ENCODE results near the gene TBC1D22A.

The TBC1D22A gene

GRCh38 chr22:46853191-46853590, 90.7 kb downstream of the TBC1D22A start:
- no peak overlapping the region for H3K27ac ChIP-seq (ENCODE audit: low read depth, low read length, poor library complexity, severe bottlenecking)
- H4K20me1 ChIP-seq (ENCODE audit: insufficient read depth, low read length) = no peaks in the 10 kb centered on the region
- no peak overlapping the region for H3K4me2 ChIP-seq (ENCODE audit: low read length)

DNA sequence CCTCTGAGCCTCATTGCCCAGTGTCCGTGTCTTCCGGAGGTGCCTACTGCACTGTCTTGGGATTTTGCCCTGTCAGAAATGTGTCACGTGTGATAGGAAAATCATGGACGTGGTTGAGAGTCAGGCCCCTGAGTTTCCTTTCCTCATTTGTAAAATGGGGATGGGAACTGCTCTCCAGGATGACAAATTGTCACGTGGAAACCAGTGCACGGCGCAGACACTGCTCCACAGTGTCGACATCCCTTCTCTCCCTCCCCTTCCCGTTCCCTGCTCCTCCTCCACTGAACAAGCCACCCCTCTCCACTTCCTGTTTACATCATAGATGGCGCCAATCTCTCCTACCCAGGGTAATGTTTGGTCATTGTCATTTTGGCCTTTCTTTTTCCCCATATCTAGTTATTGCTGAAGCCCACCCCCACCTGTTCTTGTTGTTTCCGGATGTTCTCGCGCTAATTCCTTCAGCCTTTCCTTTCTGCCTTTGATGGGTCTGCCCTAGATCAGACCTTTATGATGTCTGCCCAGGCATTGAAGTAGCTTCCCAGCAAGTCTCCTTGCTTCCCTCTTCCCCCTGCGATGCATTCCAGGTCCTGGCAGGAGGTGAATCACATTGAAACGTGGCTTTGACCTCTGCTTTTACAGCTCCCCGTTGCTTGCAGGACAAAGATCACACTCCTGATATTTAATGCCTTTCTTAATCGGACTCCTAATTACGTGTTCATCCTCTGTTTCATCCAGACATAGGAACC, 91.8 kb downstream of the TBC1D22A start:
- no peak for TF ChIP-seq EZH2 (IDR thresholded peaks at IDR 0.05; ENCODE audit: borderline replicate concordance, low read length)
- no peak for TF ChIP-seq CTCF (IDR thresholded peaks at IDR 0.05; ENCODE audit: low read length)
- Histone ChIP-seq H3K9me2 (ENCODE audit: low read depth, low read length) (no peaks in the 10 kb centered on the region), H3K4me2 (ENCODE audit: low read length) (no peak overlapping the region), H2AFZ (ENCODE audit: low read length) (no peak overlapping the region), H3K27me3 (ENCODE audit: insufficient read depth, low read length) (no peaks in the 10 kb centered on the region), H3K4me3 (ENCODE audit: low read depth, low read length, poor library complexity, severe bottlenecking) (no peak overlapping the region), H4K20me1 (ENCODE audit: insufficient read depth, low read length) (no peaks in the 10 kb centered on the region), H3K27ac (ENCODE audit: low read depth, low read length, poor library complexity, severe bottlenecking) (no peak overlapping the region), H3K9ac (ENCODE audit: low read length) (no peak overlapping the region), H3K4me1 (ENCODE audit: insufficient read depth, low read length, severe bottlenecking) (no peaks in the 10 kb centered on the region), H3K36me3 (ENCODE audit: insufficient read depth, low read length) (peaks cover 21% of the 10 kb centered on the region; the same call in 1 of the 2 replicates), H3F3A (ENCODE audit: insufficient read depth, low read length) (no peaks in the 10 kb centered on the region), H3K79me2 (ENCODE audit: insufficient read depth, low read length) (0 out of 2 replicates have a peak, but pooled peaks cover 2% of the 10 kb centered on the region), H3K9me3 (ENCODE audit: low read length) (no peaks in the 10 kb centered on the region)

More at GRCh38 chr22:46853191-46853590, 90.7 kb downstream of the TBC1D22A start:
- Histone ChIP-seq H3K9me2 (ENCODE audit: low read depth, low read length) (no peaks in the 10 kb centered on the region), H3K9me3 (ENCODE audit: low read length) (no peaks in the 10 kb centered on the region), H3K79me2 (ENCODE audit: insufficient read depth, low read length) (0 out of 2 replicates have a peak, but pooled peaks cover 2% of the 10 kb centered on the region), H2AFZ (ENCODE audit: low read length) (no peak overlapping the region), H3K9ac (ENCODE audit: low read length) (no peak overlapping the region), H3K4me3 (ENCODE audit: low read depth, low read length, poor library complexity, severe bottlenecking) (no peak overlapping the region), H3K27me3 (ENCODE audit: insufficient read depth, low read length) (no peaks in the 10 kb centered on the region), H3K36me3 (ENCODE audit: insufficient read depth, low read length) (peaks cover 21% of the 10 kb centered on the region; the same call in 1 of the 2 replicates), H3F3A (ENCODE audit: insufficient read depth, low read length) (no peaks in the 10 kb centered on the region), H3K4me1 (ENCODE audit: insufficient read depth, low read length, severe bottlenecking) (no peaks in the 10 kb centered on the region)
- TF ChIP-seq CTCF (IDR thresholded peaks at IDR 0.05; ENCODE audit: low read length) (no peak), EZH2 (IDR thresholded peaks at IDR 0.05; ENCODE audit: borderline replicate concordance, low read length) (no peak)

- TF ChIP-seq CTCF (IDR thresholded peaks at IDR 0.05; ENCODE audit: low read length) (no peak), EZH2 (IDR thresholded peaks at IDR 0.05; ENCODE audit: borderline replicate concordance, low read length) (no peak)
Measured at GRCh38 chr22:46855681-46856080, 93.2 kb downstream of the TBC1D22A start.

More at GRCh38 chr22:46855681-46856080, 93.2 kb downstream of the TBC1D22A start:
- no peak overlapping the region for H3K4me2 ChIP-seq (ENCODE audit: low read length)
- H3K9ac ChIP-seq (ENCODE audit: low read length) = no peak overlapping the region
- H3K36me3 ChIP-seq (ENCODE audit: insufficient read depth, low read length) = peaks cover 12% of the 10 kb centered on the region; the same call in 1 of the 2 replicates
- H3K9me3 ChIP-seq (ENCODE audit: low read length) = no peaks in the 10 kb centered on the region
- H2AFZ ChIP-seq (ENCODE audit: low read length) = no peak overlapping the region
- no peak overlapping the region for H3K27ac ChIP-seq (ENCODE audit: low read depth, low read length, poor library complexity, severe bottlenecking)
- H3K4me3 ChIP-seq (ENCODE audit: low read depth, low read length, poor library complexity, severe bottlenecking) = no peak overlapping the region
- H3K9me2 ChIP-seq (ENCODE audit: low read depth, low read length) = no peaks in the 10 kb centered on the region
- H3F3A ChIP-seq (ENCODE audit: insufficient read depth, low read length) = no peaks in the 10 kb centered on the region
- H3K79me2 ChIP-seq (ENCODE audit: insufficient read depth, low read length) = 0 out of 2 replicates have a peak, but pooled peaks cover 2% of the 10 kb centered on the region
- H3K4me1 ChIP-seq (ENCODE audit: insufficient read depth, low read length, severe bottlenecking) = no peaks in the 10 kb centered on the region
- no peaks in the 10 kb centered on the region for H3K27me3 ChIP-seq (ENCODE audit: insufficient read depth, low read length)
- H4K20me1 ChIP-seq (ENCODE audit: insufficient read depth, low read length) = no peaks in the 10 kb centered on the region
